ENCODE measurements around the gene FGFRL1.

Gene FGFRL1

GRCh38 chr4:1023895-1024740, 12.7 kb downstream of the FGFRL1 start:
- Histone ChIP-seq H3K4me2 (ENCODE audit: low read length) (no peak overlapping the region), H2AFZ (ENCODE audit: insufficient read depth, low read length, poor library complexity) (no peak overlapping the region), H3K4me1 (ENCODE audit: control insufficient read depth in 1 of 2, insufficient read depth in 2 of 2, low read length in 2 of 2) (peaks cover 6 to 11% of the 10 kb centered on the region in 2 experiments), H4K12ac (ENCODE audit: low read depth, low read length) (no peak overlapping the region), H2BK5ac (ENCODE audit: low read depth, low read length, poor library complexity) (no peak overlapping the region), H3K79me1 (ENCODE audit: low read length) (no peaks in the 10 kb centered on the region), H2BK120ac (ENCODE audit: insufficient read depth, low read length, poor library complexity) (no peak overlapping the region), H3K27ac (ENCODE audit: low read depth, low read length) (no peak overlapping the region), H3K23ac (ENCODE audit: low read length) (no peak overlapping the region), H3K4ac (ENCODE audit: low read depth, low read length) (no peak overlapping the region), H3K36me3 (ENCODE audit: control insufficient read depth in 1 of 2, insufficient read depth in 2 of 2, low read length in 2 of 2) (peaks cover 13 to 19% of the 10 kb centered on the region in 2 experiments), H3K18ac (ENCODE audit: low read length) (no peak overlapping the region), H4K8ac (ENCODE audit: low read depth, low read length) (no peak overlapping the region), H2BK12ac (ENCODE audit: low read length) (no peak overlapping the region), H4K91ac (ENCODE audit: low read depth, low read length) (no peak overlapping the region), H3K27me3 (ENCODE audit: insufficient read depth, low read length) (no peaks in the 10 kb centered on the region), H2AK5ac (ENCODE audit: low read length) (no peak overlapping the region), H3K14ac (ENCODE audit: low read length) (no peak overlapping the region), H3K9ac (ENCODE audit: low read length) (no peak overlapping the region), H3K4me3 (ENCODE audit: low read depth, low read length) (no peak overlapping the region), H3K9me3 (ENCODE audit: insufficient read depth, low read depth, low read length) (peaks cover 10% of the 10 kb centered on the region), H3K79me2 (ENCODE audit: control insufficient read depth, insufficient read depth, low read length, poor library complexity) (peaks cover 1% of the 10 kb centered on the region)
- no CpG with 5 or more reads among the region's 83 CpGs for WGBS (ENCODE audit: extremely low coverage, insufficient coverage, insufficient read length)
- no peak for DNase-seq

DNA sequence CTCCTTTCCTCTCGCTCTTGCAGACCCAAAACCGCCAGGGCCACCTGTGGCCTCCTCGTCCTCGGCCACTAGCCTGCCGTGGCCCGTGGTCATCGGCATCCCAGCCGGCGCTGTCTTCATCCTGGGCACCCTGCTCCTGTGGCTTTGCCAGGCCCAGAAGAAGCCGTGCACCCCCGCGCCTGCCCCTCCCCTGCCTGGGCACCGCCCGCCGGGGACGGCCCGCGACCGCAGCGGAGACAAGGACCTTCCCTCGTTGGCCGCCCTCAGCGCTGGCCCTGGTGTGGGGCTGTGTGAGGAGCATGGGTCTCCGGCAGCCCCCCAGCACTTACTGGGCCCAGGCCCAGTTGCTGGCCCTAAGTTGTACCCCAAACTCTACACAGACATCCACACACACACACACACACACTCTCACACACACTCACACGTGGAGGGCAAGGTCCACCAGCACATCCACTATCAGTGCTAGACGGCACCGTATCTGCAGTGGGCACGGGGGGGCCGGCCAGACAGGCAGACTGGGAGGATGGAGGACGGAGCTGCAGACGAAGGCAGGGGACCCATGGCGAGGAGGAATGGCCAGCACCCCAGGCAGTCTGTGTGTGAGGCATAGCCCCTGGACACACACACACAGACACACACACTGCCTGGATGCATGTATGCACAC, 13.6 kb downstream of the FGFRL1 start:
- Histone ChIP-seq H3K79me2 (ENCODE audit: control insufficient read depth, insufficient read depth, low read length, poor library complexity) (peaks cover 1% of the 10 kb centered on the region), H3K36me3 (ENCODE audit: control insufficient read depth in 1 of 2, insufficient read depth in 2 of 2, low read length in 2 of 2) (peaks cover 13 to 19% of the 10 kb centered on the region in 2 experiments), H2AFZ (ENCODE audit: insufficient read depth, low read length, poor library complexity) (no peak overlapping the region), H3K27me3 (ENCODE audit: insufficient read depth, low read length) (no peaks in the 10 kb centered on the region), H2BK120ac (ENCODE audit: insufficient read depth, low read length, poor library complexity) (no peak overlapping the region), H4K12ac (ENCODE audit: low read depth, low read length) (no peak overlapping the region), H3K23ac (ENCODE audit: low read length) (peak overlapping the region; percentile 44), H2AK5ac (ENCODE audit: low read length) (no peak overlapping the region), H3K9ac (ENCODE audit: low read length) (no peak overlapping the region), H3K4me3 (ENCODE audit: low read depth, low read length) (peak overlapping the region; percentile 17), H3K27ac (ENCODE audit: low read depth, low read length) (no peak overlapping the region), H4K8ac (ENCODE audit: low read depth, low read length) (no peak overlapping the region), H3K4ac (ENCODE audit: low read depth, low read length) (no peak overlapping the region), H3K4me2 (ENCODE audit: low read length) (no peak overlapping the region), H3K79me1 (ENCODE audit: low read length) (no peaks in the 10 kb centered on the region), H2BK5ac (ENCODE audit: low read depth, low read length, poor library complexity) (no peak overlapping the region), H2BK12ac (ENCODE audit: low read length) (no peak overlapping the region), H3K18ac (ENCODE audit: low read length) (no peak overlapping the region), H4K91ac (ENCODE audit: low read depth, low read length) (no peak overlapping the region), H3K4me1 (ENCODE audit: control insufficient read depth in 1 of 2, insufficient read depth in 2 of 2, low read length in 2 of 2) (peaks cover 6 to 11% of the 10 kb centered on the region in 2 experiments), H3K14ac (ENCODE audit: low read length) (no peak overlapping the region), H3K9me3 (ENCODE audit: insufficient read depth, low read depth, low read length) (peaks cover 10% of the 10 kb centered on the region)
- no CpG with 5 or more reads among the region's 32 CpGs for WGBS (ENCODE audit: extremely low coverage, insufficient coverage, insufficient read length)
- no peak for DNase-seq

DNA sequence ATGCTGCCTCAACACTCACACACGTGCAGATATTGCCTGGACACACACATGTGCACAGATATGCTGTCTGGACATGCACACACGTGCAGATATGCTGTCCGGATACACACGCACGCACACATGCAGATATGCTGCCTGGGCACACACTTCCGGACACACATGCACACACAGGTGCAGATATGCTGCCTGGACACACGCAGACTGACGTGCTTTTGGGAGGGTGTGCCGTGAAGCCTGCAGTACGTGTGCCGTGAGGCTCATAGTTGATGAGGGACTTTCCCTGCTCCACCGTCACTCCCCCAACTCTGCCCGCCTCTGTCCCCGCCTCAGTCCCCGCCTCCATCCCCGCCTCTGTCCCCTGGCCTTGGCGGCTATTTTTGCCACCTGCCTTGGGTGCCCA, 14.7 kb downstream of the FGFRL1 start:
- peaks cover 1% of the 10 kb centered on the region for H3K79me2 ChIP-seq (ENCODE audit: control insufficient read depth, insufficient read depth, low read length, poor library complexity)
- no peak overlapping the region for H4K8ac ChIP-seq (ENCODE audit: low read depth, low read length)
- H3K4ac ChIP-seq (ENCODE audit: low read depth, low read length), result no peak overlapping the region
- no peak overlapping the region for H2BK5ac ChIP-seq (ENCODE audit: low read depth, low read length, poor library complexity)
- H3K18ac ChIP-seq (ENCODE audit: low read length), result no peak overlapping the region
- peaks cover 6 to 11% of the 10 kb centered on the region in 2 experiments for H3K4me1 ChIP-seq (ENCODE audit: control insufficient read depth in 1 of 2, insufficient read depth in 2 of 2, low read length in 2 of 2)
- H3K9ac ChIP-seq (ENCODE audit: low read length), result no peak overlapping the region
- peak in 1 of 2 donors; percentile 46 for DNase-seq
- peak overlapping the region; percentile 17 for H3K4me3 ChIP-seq (ENCODE audit: low read depth, low read length)
- no peaks in the 10 kb centered on the region for H3K27me3 ChIP-seq (ENCODE audit: insufficient read depth, low read length)
- H3K23ac ChIP-seq (ENCODE audit: low read length), result peak overlapping the region; percentile 31
- H4K12ac ChIP-seq (ENCODE audit: low read depth, low read length), result no peak overlapping the region
- peaks cover 13 to 19% of the 10 kb centered on the region in 2 experiments for H3K36me3 ChIP-seq (ENCODE audit: control insufficient read depth in 1 of 2, insufficient read depth in 2 of 2, low read length in 2 of 2)
- no peak overlapping the region for H3K4me2 ChIP-seq (ENCODE audit: low read length)
- H3K79me1 ChIP-seq (ENCODE audit: low read length), result no peaks in the 10 kb centered on the region
- no peak overlapping the region for H2AFZ ChIP-seq (ENCODE audit: insufficient read depth, low read length, poor library complexity)
- H2AK5ac ChIP-seq (ENCODE audit: low read length), result no peak overlapping the region
- H3K9me3 ChIP-seq (ENCODE audit: insufficient read depth, low read depth, low read length), result peaks cover 10% of the 10 kb centered on the region
- no peak overlapping the region for H3K27ac ChIP-seq (ENCODE audit: low read depth, low read length)
- no peak overlapping the region for H4K91ac ChIP-seq (ENCODE audit: low read depth, low read length)
- H2BK12ac ChIP-seq (ENCODE audit: low read length), result no peak overlapping the region
- WGBS (ENCODE audit: extremely low coverage, insufficient coverage, insufficient read length), result no CpG with 5 or more reads among the region's 17 CpGs
- no peak overlapping the region for H3K14ac ChIP-seq (ENCODE audit: low read length)
- H2BK120ac ChIP-seq (ENCODE audit: insufficient read depth, low read length, poor library complexity), result no peak overlapping the region

DNA sequence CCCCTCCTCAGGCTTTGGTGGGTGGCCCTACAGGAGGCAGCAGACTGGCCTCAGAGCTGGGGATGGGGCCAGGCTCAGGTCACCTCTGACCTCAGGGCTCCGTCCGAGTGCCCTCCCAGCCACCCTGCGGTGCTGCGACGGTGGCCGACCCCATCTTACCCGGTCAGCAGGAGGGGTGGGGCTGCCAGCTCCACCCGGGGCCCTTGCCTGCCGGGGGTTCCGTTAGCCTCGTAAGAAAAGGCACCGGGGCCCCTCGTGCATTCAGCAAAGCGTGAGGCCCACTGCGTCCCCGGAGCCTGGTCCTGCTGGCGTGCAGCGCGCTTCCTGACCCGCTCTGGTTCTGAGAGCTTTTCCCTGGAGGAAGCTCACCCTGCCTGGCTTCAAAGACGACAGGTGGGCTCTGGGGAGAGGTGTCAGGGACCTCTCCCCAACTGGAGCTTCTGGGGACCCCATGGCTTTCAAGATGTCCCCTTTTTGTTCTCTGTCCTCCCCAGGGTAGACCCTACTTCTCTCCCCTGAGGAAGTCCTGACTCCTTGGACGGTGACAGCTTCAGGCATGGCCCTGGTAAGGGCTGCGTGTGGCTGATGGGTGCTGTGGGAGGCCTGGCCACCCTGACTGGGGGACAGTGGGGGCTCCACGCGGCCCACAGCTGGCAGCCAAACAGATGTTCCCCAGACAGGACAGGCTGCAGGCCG, 15.9 kb downstream of the FGFRL1 start:
- H4K91ac ChIP-seq (ENCODE audit: low read depth, low read length), result no peak overlapping the region
- H3K9ac ChIP-seq (ENCODE audit: low read length), result no peak overlapping the region
- H2BK5ac ChIP-seq (ENCODE audit: low read depth, low read length, poor library complexity), result no peak overlapping the region
- no peak overlapping the region for H3K23ac ChIP-seq (ENCODE audit: low read length)
- H3K4me1 ChIP-seq (ENCODE audit: control insufficient read depth in 1 of 2, insufficient read depth in 2 of 2, low read length in 2 of 2), result peaks cover 6 to 11% of the 10 kb centered on the region in 2 experiments
- H3K9me3 ChIP-seq (ENCODE audit: insufficient read depth, low read depth, low read length), result peaks cover 10% of the 10 kb centered on the region
- H3K27me3 ChIP-seq (ENCODE audit: insufficient read depth, low read length), result no peaks in the 10 kb centered on the region
- no peaks in the 10 kb centered on the region for H3K79me1 ChIP-seq (ENCODE audit: low read length)
- H4K12ac ChIP-seq (ENCODE audit: low read depth, low read length), result no peak overlapping the region
- no peak overlapping the region for H3K27ac ChIP-seq (ENCODE audit: low read depth, low read length)
- no peak for DNase-seq
- no peak overlapping the region for H2BK12ac ChIP-seq (ENCODE audit: low read length)
- H3K14ac ChIP-seq (ENCODE audit: low read length), result no peak overlapping the region
- H3K4ac ChIP-seq (ENCODE audit: low read depth, low read length), result no peak overlapping the region
- no peak overlapping the region for H3K4me3 ChIP-seq (ENCODE audit: low read depth, low read length)
- H3K4me2 ChIP-seq (ENCODE audit: low read length), result no peak overlapping the region
- H2AFZ ChIP-seq (ENCODE audit: insufficient read depth, low read length, poor library complexity), result no peak overlapping the region
- no peak overlapping the region for H3K18ac ChIP-seq (ENCODE audit: low read length)
- no CpG with 5 or more reads among the region's 26 CpGs for WGBS (ENCODE audit: extremely low coverage, insufficient coverage, insufficient read length)
- no peak overlapping the region for H2AK5ac ChIP-seq (ENCODE audit: low read length)
- no peak overlapping the region for H4K8ac ChIP-seq (ENCODE audit: low read depth, low read length)
- H3K36me3 ChIP-seq (ENCODE audit: control insufficient read depth in 1 of 2, insufficient read depth in 2 of 2, low read length in 2 of 2), result peaks cover 13 to 19% of the 10 kb centered on the region in 2 experiments
- peaks cover 1% of the 10 kb centered on the region for H3K79me2 ChIP-seq (ENCODE audit: control insufficient read depth, insufficient read depth, low read length, poor library complexity)
- no peak overlapping the region for H2BK120ac ChIP-seq (ENCODE audit: insufficient read depth, low read length, poor library complexity)
